Measurements from ENCODE around the gene DENND6B. TPM values are rescaled to one million over a fixed set of nuclear protein-coding genes. Genes with fewer than 3 reads are reported as not detected.

The DENND6B gene
- total and polyA plus RNA-seq, 2 donors (not counting 3 experiments of a cell fraction or from before 2014, with no cell fraction given) = 4.1 to 5.9 TPM

GRCh38 chr22:50274771-50275170 is 52.0 kb downstream of the DENND6B start:
- no peak for TF ChIP-seq CTCF (IDR thresholded peaks at IDR 0.05; ENCODE audit: extremely low read depth in 1 of 2, insufficient read depth in 1 of 2, low read depth in 1 of 2, low read length in 2 of 2)
- no peak for TF ChIP-seq MAX (IDR thresholded peaks at IDR 0.05; ENCODE audit: insufficient read depth, insufficient read length)
- TF ChIP-seq JUN (IDR thresholded peaks at IDR 0.05; ENCODE audit: borderline replicate concordance, insufficient read depth, insufficient read length, low read depth) = no peak
- no peak for TF ChIP-seq MYC (IDR thresholded peaks at IDR 0.05; ENCODE audit: low read depth, low read length)
- TF ChIP-seq POLR2AphosphoS5 (IDR thresholded peaks at IDR 0.05; ENCODE audit: insufficient read depth, low read depth, low read length) = no peak
- no peak for TF ChIP-seq POLR2A (IDR thresholded peaks at IDR 0.05; ENCODE audit: low read depth, low read length)
- no peak for TF ChIP-seq EZH2 (IDR thresholded peaks at IDR 0.05; ENCODE audit: borderline replicate concordance, low read depth, low read length, severe bottlenecking)
- TF ChIP-seq FOS (IDR thresholded peaks at IDR 0.05; ENCODE audit: borderline replicate concordance, insufficient read depth, low read length) = no peak
- TF ChIP-seq GATA2 (IDR thresholded peaks at IDR 0.05; ENCODE audit: insufficient read depth, insufficient read length, low read depth, low read length) = no peak
- Histone ChIP-seq H3K27ac (ENCODE audit: insufficient read depth, low read depth, low read length) (no peak overlapping the region), H3K9ac (replicated peaks; ENCODE audit: extremely low read depth, insufficient read depth, low read length) (no peak overlapping the region), H3K4me1 (ENCODE audit: control insufficient read depth, extremely low read depth, insufficient read depth, low read length) (peaks cover 12% of the 10 kb centered on the region), H3K9me1 (replicated peaks; ENCODE audit: control insufficient read depth, extremely low read depth, insufficient read depth, low read length) (no peaks in the 10 kb centered on the region), H3K27me3 (ENCODE audit: control insufficient read depth in 2 of 2, insufficient read depth in 2 of 2, low read length in 2 of 2) (no peaks in the 10 kb centered on the region), H2AFZ (ENCODE audit: low read depth, low read length) (no peak overlapping the region), H3K79me2 (ENCODE audit: control insufficient read depth, insufficient read depth, low read length) (no peaks in the 10 kb centered on the region), H3K4me3 (replicated peaks in 1 of 3; ENCODE audit: insufficient read depth in 1 of 3, low read depth in 1 of 3, low read length in 3 of 3) (no peak overlapping the region), H3K4me2 (ENCODE audit: insufficient read depth, low read length) (no peak overlapping the region), H3K9me3 (replicated peaks; ENCODE audit: control insufficient read depth, insufficient read depth, low read length) (no peaks in the 10 kb centered on the region), H4K20me1 (replicated peaks; ENCODE audit: control insufficient read depth, extremely low read depth, insufficient read depth, low read length) (no peaks in the 10 kb centered on the region), H3K36me3 (ENCODE audit: control insufficient read depth in 2 of 2, extremely low read depth in 1 of 2, insufficient read depth in 2 of 2, low read length in 2 of 2) (peaks cover 19 to 40% of the 10 kb centered on the region in 2 experiments)
- no peak for FAIRE-seq
- no TSS peak for BruUV-seq (replicated peaks)
- ChIA-PET POLR2A (no interaction called here), CTCF (interaction anchor here (3.1 kb wide), 1 partner anchor 52 kb away, joined by 36 read pairs; the partner anchor contains the start of gene DENND6B)
- DNase-seq (ENCODE audit: low read depth, low spot score) = no peak
- intact Hi-C loops (cut with micrococcal nuclease) = no loop called here
- dilution Hi-C loops (cut with MboI; ENCODE audit: extremely low pct_ligation_motif_present, low sequenced_read_pairs) = no loop called here

All from endothelial cell of umbilical vein (primary cell).